Neuronal stem cell (in vitro differentiated cells): ENCODE results near the gene TMEM131L.
"Not testable (repeated sequence)": the region's sequence is repeated elsewhere in the genome, so short reads cannot be mapped to it uniquely, and the experiment has no call there.

ENCODE experiments used
- DNase-seq: peaks from one replicate; pipeline ENCODE4 v3.0.0-alpha.2; 2013; ENCODE audit warnings: low spot score
- H2AFZ ChIP-seq: one replicate; pipeline ENCODE4 v1.6.1; 2013; ENCODE audit warnings: mild to moderate bottlenecking, low read length, inconsistent platforms
- H2AK5ac ChIP-seq: 2 replicates; pipeline ENCODE4 v1.6.1; 2013; ENCODE audit warnings: low read depth, mild to moderate bottlenecking, inconsistent platforms, low read length, moderate library complexity, mixed read lengths
- H2BK120ac ChIP-seq: 2 replicates; pipeline ENCODE4 v1.6.1; 2013; ENCODE audit warnings: low read depth, mild to moderate bottlenecking, inconsistent platforms, low read length, moderate library complexity, mixed read lengths
- H2BK12ac ChIP-seq: one replicate; pipeline ENCODE4 v1.6.1; 2013; ENCODE audit warnings: low read length, inconsistent platforms
- H2BK15ac ChIP-seq: 2 replicates; pipeline ENCODE4 v1.6.1; 2013; ENCODE audit warnings: mild to moderate bottlenecking, low read length, inconsistent platforms, mixed read lengths
- H2BK5ac ChIP-seq: one replicate; pipeline ENCODE4 v1.6.1; 2013; ENCODE audit warnings: inconsistent platforms, mild to moderate bottlenecking, low read length, moderate library complexity
- H3K14ac ChIP-seq: one replicate; pipeline ENCODE4 v1.6.1; 2013; ENCODE audit warnings: low read length, inconsistent platforms
- H3K18ac ChIP-seq: 2 replicates; pipeline ENCODE4 v1.6.1; 2013; ENCODE audit warnings: low read length, inconsistent platforms
- H3K23ac ChIP-seq: 2 replicates; pipeline ENCODE4 v1.6.1; 2013; ENCODE audit warnings: low read depth, mild to moderate bottlenecking, mixed read lengths, low read length, inconsistent platforms; ENCODE audit not compliant: poor library complexity
- H3K27ac ChIP-seq: replicated peaks from 3 replicates; pipeline ENCODE4 v1.5.1; 2013; ENCODE audit warnings: low read length, inconsistent platforms
- H3K27me3 ChIP-seq, 3 experiments: 2 replicates each; pipeline ENCODE4 v1.6.1; 2013; ENCODE audit warnings: low read length in 3 of 3, mild to moderate bottlenecking in 2 of 3, inconsistent platforms in 1 of 3, low read depth in 1 of 3, mixed read lengths in 1 of 3, moderate library complexity in 1 of 3; ENCODE audit not compliant: control insufficient read depth in 3 of 3, insufficient read depth in 3 of 3
- H3K36me3 ChIP-seq, 2 donors: replicated peaks in 1 of 2; 2 replicates each; pipeline ENCODE4 v1.6.1; 2013; ENCODE audit warnings: low read length in 2 of 2; ENCODE audit not compliant: control insufficient read depth in 2 of 2, insufficient read depth in 2 of 2
- H3K4ac ChIP-seq: 2 replicates; pipeline ENCODE4 v1.6.1; 2013; ENCODE audit warnings: inconsistent platforms, mild to moderate bottlenecking, low read length, moderate library complexity
- H3K4me1 ChIP-seq, 2 donors: 1 replicate in 1 of 2; 2 replicates in 1 of 2; pipeline ENCODE4 v1.6.1; 2013; ENCODE audit warnings: low read length in 2 of 2, low read depth in 1 of 2; ENCODE audit not compliant: control insufficient read depth in 2 of 2, insufficient read depth in 1 of 2
- H3K4me2 ChIP-seq: one replicate; pipeline ENCODE4 v1.6.1; 2013; ENCODE audit warnings: mild to moderate bottlenecking, low read length, inconsistent platforms; ENCODE audit not compliant: insufficient read depth, poor library complexity, severe bottlenecking
- H3K4me3 ChIP-seq, 2 donors: 2 replicates each; pipeline ENCODE4 v1.5.1; 2013; ENCODE audit warnings: low read length in 2 of 2, mild to moderate bottlenecking in 2 of 2, inconsistent platforms in 1 of 2, moderate library complexity in 1 of 2
- H3K79me1 ChIP-seq: one replicate; pipeline ENCODE4 v1.6.1; 2013; ENCODE audit warnings: low read depth, mild to moderate bottlenecking, inconsistent platforms, low read length, moderate library complexity
- H3K9ac ChIP-seq: one replicate; pipeline ENCODE4 v1.6.1; 2013; ENCODE audit warnings: mild to moderate bottlenecking, low read depth, low read length, inconsistent platforms; ENCODE audit not compliant: poor library complexity
- H3K9me3 ChIP-seq, 2 donors: replicated peaks in 1 of 2; 2 replicates each; pipeline versions ENCODE3 to v1.6.1; 2013; ENCODE audit warnings: low read length in 2 of 2, mild to moderate bottlenecking in 2 of 2, inconsistent platforms in 1 of 2, low read depth in 1 of 2, mixed read lengths in 1 of 2, moderate library complexity in 1 of 2; ENCODE audit not compliant: control insufficient read depth in 2 of 2, insufficient read depth in 1 of 2
- H4K8ac ChIP-seq: one replicate; pipeline ENCODE4 v1.6.1; 2013; ENCODE audit warnings: low read depth, mild to moderate bottlenecking, inconsistent platforms, low read length, moderate library complexity
- H4K91ac ChIP-seq: one replicate; pipeline ENCODE4 v1.6.1; 2013; ENCODE audit warnings: low read length, low read depth, mild to moderate bottlenecking, inconsistent platforms; ENCODE audit not compliant: poor library complexity
- WGBS, 2 donors: extraction: QIAGEN DNeasy Blood & Tissue Kit; methylation state at CpG; one replicate each; pipeline ENCODE4 v1.1.7; 2013; ENCODE audit warnings: missing lambda C conversion rate in 2 of 2, mixed read lengths in 1 of 2; ENCODE audit not compliant: insufficient read length in 2 of 2, insufficient replicate concordance in 1 of 2; ENCODE audit errors: extremely low coverage in 2 of 2; 5-methylcytosine and 5-hydroxymethylcytosine counted together

Gene TMEM131L

DNA sequence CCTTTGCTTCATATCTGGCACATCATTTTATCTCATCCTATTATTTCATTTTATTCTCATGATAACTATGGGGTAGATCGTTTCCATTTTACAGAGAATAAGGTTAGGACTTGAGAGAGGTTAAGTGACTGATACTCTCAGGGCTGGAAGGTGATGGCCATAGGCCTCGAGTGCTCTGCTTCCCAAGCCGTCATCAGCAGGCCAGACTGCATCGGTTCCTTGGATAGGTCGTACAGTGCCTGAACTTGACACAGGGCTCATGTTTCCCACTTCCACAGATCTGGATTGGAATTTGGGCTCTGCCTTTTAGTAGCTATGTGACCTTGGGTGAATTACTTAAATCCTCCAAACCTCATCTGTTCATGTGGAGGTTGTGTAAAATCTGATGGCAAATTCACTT is 81.4 kb downstream of the TMEM131L start:
- Histone ChIP-seq H4K91ac (no peak overlapping the region), H2BK5ac (no peak overlapping the region), H3K27me3 (no peaks in the 10 kb centered on the region), H2AK5ac (no peak overlapping the region), H4K8ac (no peak overlapping the region), H3K23ac (no peak overlapping the region), H3K79me1 (no peaks in the 10 kb centered on the region), H3K18ac (no peak overlapping the region), H3K4me1 (peaks cover 0 to 3% of the 10 kb centered on the region in 2 donors), H3K4me2 (no peak overlapping the region), H2BK15ac (no peak overlapping the region), H2BK12ac (no peak overlapping the region), H3K4ac (no peak overlapping the region), H3K14ac (no peak overlapping the region), H3K36me3 (peaks cover 0 to 2% of the 10 kb centered on the region in 2 donors), H2AFZ (no peak overlapping the region), H2BK120ac (no peak overlapping the region), H3K9me3 (peaks cover 0 to 5% of the 10 kb centered on the region in 2 donors), H3K9ac (no peak overlapping the region), H3K27ac (no peak overlapping the region), H3K4me3 (no peak overlapping the region)
- DNase-seq = no peak
- WGBS, 2 donors = no CpG with 5 or more reads among the region's 5 CpGs

DNA sequence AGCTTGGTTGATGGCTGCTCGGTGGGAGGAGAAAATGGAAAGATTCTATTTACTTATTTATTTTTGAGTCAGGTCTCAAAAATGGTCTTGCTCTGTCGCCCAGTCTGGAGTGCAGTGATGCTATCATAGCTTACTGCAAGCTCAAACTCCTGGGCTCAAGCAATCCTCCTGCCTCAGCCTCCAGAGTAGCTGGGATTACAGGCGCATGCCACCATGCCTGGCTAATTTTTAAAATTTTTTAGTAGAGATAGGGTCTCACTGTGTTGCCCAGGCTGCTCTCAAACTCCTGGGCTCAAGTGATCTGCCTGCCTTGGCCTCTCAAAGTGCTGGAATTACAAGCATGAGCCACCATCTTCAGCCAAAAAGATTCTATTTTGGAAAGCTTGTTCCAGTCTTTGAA is 82.7 kb downstream of the TMEM131L start:
- H3K14ac ChIP-seq, H3K4ac ChIP-seq: not testable (repeated sequence)

DNA sequence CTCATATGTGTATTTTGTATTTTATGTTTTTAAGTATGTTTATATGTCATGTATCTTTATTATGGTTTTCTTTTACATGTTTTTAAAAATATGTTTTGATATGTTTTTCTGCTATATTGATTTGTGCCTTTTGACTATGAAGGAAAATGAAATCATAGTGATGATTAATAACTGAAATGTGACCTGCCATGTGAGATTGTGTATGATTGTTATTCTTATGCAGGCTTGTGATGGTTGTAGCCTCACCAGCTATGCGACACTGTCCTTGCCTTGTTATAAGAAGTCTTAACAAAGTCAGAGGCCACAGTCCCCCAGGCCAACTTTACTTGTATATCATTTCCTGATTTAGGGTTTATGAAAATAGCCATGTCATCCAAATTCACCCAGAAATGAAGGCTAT is 83.2 kb downstream of the TMEM131L start:
- H2BK12ac ChIP-seq = no peak overlapping the region

More for the DNA sequence above, 82.7 kb downstream of the TMEM131L start:
- H3K9ac ChIP-seq, H4K8ac ChIP-seq, H3K4me1 ChIP-seq, H3K79me1 ChIP-seq, H2AFZ ChIP-seq, H3K9me3 ChIP-seq, H3K4me2 ChIP-seq, DNase-seq, H4K91ac ChIP-seq, H3K27ac ChIP-seq, H2BK120ac ChIP-seq, H3K4me3 ChIP-seq, H3K36me3 ChIP-seq, H2BK5ac ChIP-seq, H2AK5ac ChIP-seq, H2BK15ac ChIP-seq, H3K23ac ChIP-seq, H3K18ac ChIP-seq, H2BK12ac ChIP-seq, H3K27me3 ChIP-seq: not testable (repeated sequence)
- no CpG with 5 or more reads among the region's 3 CpGs for WGBS, 2 donors

DNA sequence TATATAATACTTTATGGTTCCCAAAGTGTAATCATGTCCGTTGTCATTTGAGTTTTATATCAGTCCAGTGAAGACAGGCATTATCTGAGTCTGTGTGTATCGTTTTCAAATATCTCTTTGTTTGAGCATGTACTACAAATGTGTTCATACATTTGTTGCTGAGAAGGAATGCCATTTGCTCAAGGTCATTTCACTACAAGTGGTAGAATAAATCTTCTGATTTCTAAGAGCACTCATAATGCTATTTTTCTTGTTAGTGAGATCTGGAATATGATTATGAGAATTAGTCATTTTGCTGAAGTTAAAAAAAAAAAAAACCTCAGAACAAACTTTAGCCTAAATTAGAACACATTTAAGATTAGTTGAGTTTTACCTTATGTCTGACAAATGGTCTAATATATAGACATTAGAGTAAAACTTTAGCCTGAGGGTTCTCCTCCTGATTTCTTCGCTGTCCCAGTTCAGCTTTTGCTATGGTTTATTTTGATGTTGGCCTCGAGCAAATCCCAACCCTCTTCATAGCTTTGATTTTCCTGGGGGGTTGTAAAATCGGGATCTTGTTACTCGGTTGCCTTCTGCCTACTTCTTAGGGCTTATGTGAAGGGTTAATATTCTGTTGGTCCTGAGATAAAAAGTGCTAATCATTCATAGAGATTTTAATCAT is 87.1 kb downstream of the TMEM131L start:
- no peak overlapping the region for H3K27ac ChIP-seq
- H3K36me3 ChIP-seq = peaks cover 0 to 29% of the 10 kb centered on the region in 2 donors
- WGBS, 2 donors = no CpG with 5 or more reads among the region's 6 CpGs
- no peak overlapping the region for H2BK5ac ChIP-seq
- H3K4ac ChIP-seq = no peak overlapping the region
- no peak overlapping the region for H4K91ac ChIP-seq
- no peak overlapping the region for H3K18ac ChIP-seq
- no peak overlapping the region for H3K9ac ChIP-seq
- no peak for DNase-seq
- no peaks in the 10 kb centered on the region for H3K27me3 ChIP-seq
- no peaks in the 10 kb centered on the region for H3K4me1 ChIP-seq
- no peak overlapping the region for H2BK15ac ChIP-seq
- no peaks in the 10 kb centered on the region for H3K79me1 ChIP-seq
- no peak overlapping the region for H3K4me3 ChIP-seq
- no peak overlapping the region for H2AK5ac ChIP-seq
- no peak overlapping the region for H2BK120ac ChIP-seq
- H3K14ac ChIP-seq = no peak overlapping the region
- H3K9me3 ChIP-seq = no peaks in the 10 kb centered on the region
- H2BK12ac ChIP-seq = no peak overlapping the region
- H4K8ac ChIP-seq = no peak overlapping the region
- no peak overlapping the region for H3K4me2 ChIP-seq
- H2AFZ ChIP-seq = no peak overlapping the region
- H3K23ac ChIP-seq = no peak overlapping the region

More for the DNA sequence above, 83.2 kb downstream of the TMEM131L start:
- no peaks in the 10 kb centered on the region for H3K4me1 ChIP-seq
- no peaks in the 10 kb centered on the region for H3K27me3 ChIP-seq
- H2AFZ ChIP-seq = no peak overlapping the region
- H3K4ac ChIP-seq = no peak overlapping the region
- H3K4me3 ChIP-seq = no peak overlapping the region
- no peak overlapping the region for H3K4me2 ChIP-seq
- DNase-seq = no peak
- no peak overlapping the region for H2BK5ac ChIP-seq
- H3K27ac ChIP-seq = no peak overlapping the region
- no peak overlapping the region for H3K18ac ChIP-seq
- peaks cover 0 to 2% of the 10 kb centered on the region in 2 donors for H3K36me3 ChIP-seq
- no peak overlapping the region for H3K9ac ChIP-seq
- no peaks in the 10 kb centered on the region for H3K9me3 ChIP-seq
- H3K23ac ChIP-seq = no peak overlapping the region
- no peak overlapping the region for H2BK15ac ChIP-seq
- no peaks in the 10 kb centered on the region for H3K79me1 ChIP-seq
- H4K91ac ChIP-seq = no peak overlapping the region
- no peak overlapping the region for H2AK5ac ChIP-seq
- H2BK120ac ChIP-seq = no peak overlapping the region
- no peak overlapping the region for H3K14ac ChIP-seq
- WGBS, 2 donors = no CpG with 5 or more reads among the region's 1 CpG
- H4K8ac ChIP-seq = no peak overlapping the region
